Thyroid gland (tissue), 4 donors: ENCODE measurements around the gene ITGA11.

ENCODE experiments used
- CTCF ChIP-seq, 6 experiments: fragments of 200-600 bp in 3 of 6; fragments of 450-650 bp in 3 of 6; sonication (generic) in 3 of 6; IDR thresholded peaks; one replicate each; pipeline ENCODE4 v1.5.1; 2016 to 2019; ENCODE audit warnings: antibody characterized with exemption in 6 of 6, mild to moderate bottlenecking in 2 of 6, inconsistent platforms in 1 of 6, moderate library complexity in 1 of 6
- POLR2A ChIP-seq, 2 donors: fragments of 450-650 bp; IDR thresholded peaks; one replicate each; pipeline ENCODE4 v1.6.1; 2017; ENCODE audit warnings: antibody characterized with exemption in 2 of 2, mild to moderate bottlenecking in 2 of 2, moderate library complexity in 1 of 2

GRCh38 chr15:68300115-68300940 is 131.6 kb downstream of the ITGA11 start:
- TF ChIP-seq CTCF (IDR thresholded peaks at IDR 0.05) (no peak), POLR2A (IDR thresholded peaks at IDR 0.05) (no peak)
